GM12874 (cell line): ENCODE results near the gene ENTPD6.

Experiments used
- CTCF ChIP-seq: IDR thresholded peaks from 2 replicates; pipeline ENCODE4 v1.5.1; 2011; ENCODE audit warnings: low read depth, mild to moderate bottlenecking, control low read depth, low read length, moderate library complexity; ENCODE audit not compliant: insufficient read depth

The ENTPD6 gene

GRCh38 chr20:25178563-25179438 lies 16.7 kb upstream of the ENTPD6 start:
- peak; percentile 77 for TF ChIP-seq CTCF

- no peak for TF ChIP-seq CTCF
Observed at GRCh38 chr20:25179439-25180089, 15.9 kb upstream of the ENTPD6 start.

GRCh38 chr20:25187220-25187619 lies 8.3 kb upstream of the ENTPD6 start:
- TF ChIP-seq CTCF: no peak

- no peak for TF ChIP-seq CTCF
Observed at GRCh38 chr20:25187635-25188034, 7.9 kb upstream of the ENTPD6 start.

GRCh38 chr20:25188218-25188617 lies 7.3 kb upstream of the ENTPD6 start:
- TF ChIP-seq CTCF: no peak

- TF ChIP-seq CTCF: no peak
Observed at GRCh38 chr20:25191051-25191450, 4.5 kb upstream of the ENTPD6 start.

GRCh38 chr20:25191689-25192088 lies 3.8 kb upstream of the ENTPD6 start:
- TF ChIP-seq CTCF: no peak
